Thymus (tissue), 14 donors: ENCODE data around the gene KDR. TPM values are rescaled to one million over a fixed set of nuclear protein-coding genes. Genes with fewer than 3 reads are reported as not detected.

Source experiments
- DNase-seq, 9 donors: peaks; one replicate each; pipeline ENCODE4 v3.0.0-alpha.2; 2013; ENCODE audit warnings: low spot score in 9 of 9, low read depth in 6 of 9, missing footprints in 1 of 9
- H3K27ac ChIP-seq, 2 donors: one replicate each; pipeline ENCODE4 v1.5.1; 2013; ENCODE audit warnings: control low read depth in 1 of 2, low read depth in 1 of 2, low read length in 1 of 2, mild to moderate bottlenecking in 1 of 2, moderate library complexity in 1 of 2
- H3K27me3 ChIP-seq, 2 donors: one replicate each; pipeline ENCODE4 v1.5.1; 2013; ENCODE audit warnings: low read length in 1 of 2; ENCODE audit not compliant: control insufficient read depth in 2 of 2, insufficient read depth in 1 of 2
- H3K36me3 ChIP-seq, 2 donors: one replicate each; pipeline ENCODE4 v1.5.1; 2013; ENCODE audit warnings: low read length in 1 of 2, mild to moderate bottlenecking in 1 of 2, moderate library complexity in 1 of 2; ENCODE audit not compliant: control insufficient read depth in 2 of 2, insufficient read depth in 2 of 2
- H3K4me1 ChIP-seq, 2 donors: one replicate each; pipeline ENCODE4 v1.5.1; 2013; ENCODE audit warnings: low read length in 2 of 2; ENCODE audit not compliant: control insufficient read depth in 2 of 2, insufficient read depth in 2 of 2
- H3K4me3 ChIP-seq, 2 donors: one replicate each; pipeline ENCODE4 v1.5.1; 2013; ENCODE audit warnings: low read length in 2 of 2, control low read depth in 1 of 2, mild to moderate bottlenecking in 1 of 2
- H3K9me3 ChIP-seq, 2 donors: one replicate each; pipeline ENCODE4 v1.5.1; 2013; ENCODE audit warnings: low read length in 1 of 2, mild to moderate bottlenecking in 1 of 2; ENCODE audit not compliant: control insufficient read depth in 2 of 2, insufficient read depth in 1 of 2
- WGBS: extraction: QIAGEN DNeasy Blood & Tissue Kit; methylation state at CpG from one replicate; pipeline ENCODE4 v1.1.7; 2013; 5-methylcytosine and 5-hydroxymethylcytosine counted together
- long read RNA-seq, 10 donors: transcript quantifications; one replicate each; lab custom pipeline, GENCODE V29; 2026
- polyA plus RNA-seq: library from polyadenylated mRNA; stranded (reverse); fragments of 200-250 nt; gene quantifications from one replicate; pipeline ENCODE4 v1.2.3, GENCODE V29; 2013
- total RNA-seq: library from RNA; stranded (reverse); fragments of 120-200 nt; gene quantifications from one replicate; pipeline ENCODE4 v1.2.4, GENCODE V29; 2013
- donor health status: healthy.

The KDR gene
- total RNA-seq (10.2 TPM), polyA plus RNA-seq (4.4 TPM)
- long read RNA-seq, donor 1 = 0 reads
- long read RNA-seq, donor 2 = 0 reads
- long read RNA-seq, donor 3 = 0 reads
- long read RNA-seq, donor 4 = 0 reads
- long read RNA-seq, donor 5, full-length matches to known transcripts = 1 of 18 reads
- long read RNA-seq, donor 5, partial matches to known transcripts = 17 of 18 reads
- long read RNA-seq, donor 5, other reads (novel, unspliced or antisense) = 0 of 18 reads
- long read RNA-seq, donor 6, full-length matches to known transcripts = 1 of 1 reads
- long read RNA-seq, donor 6, partial matches to known transcripts = 0 of 1 reads
- long read RNA-seq, donor 6, other reads (novel, unspliced or antisense) = 0 of 1 reads
- long read RNA-seq, donor 7, full-length matches to known transcripts = 1 of 1 reads
- long read RNA-seq, donor 7, partial matches to known transcripts = 0 of 1 reads
- long read RNA-seq, donor 7, other reads (novel, unspliced or antisense) = 0 of 1 reads
- long read RNA-seq, donor 8 = 0 reads
- long read RNA-seq, donor 9, full-length matches to known transcripts = 1 of 1 reads
- long read RNA-seq, donor 9, partial matches to known transcripts = 0 of 1 reads
- long read RNA-seq, donor 9, other reads (novel, unspliced or antisense) = 0 of 1 reads
- long read RNA-seq, donor 10 = 0 reads

GRCh38 chr4:55125087-55125721 lies at the start of gene KDR:
KDR (minus strand) TSS chr4:55125595; CDS start chr4:55125293, 302 bp downstream.
- Histone ChIP-seq H3K4me3 (peak within 1 kb of the TSS in 1 of 2 donors; percentile 27), H3K27ac (no peak within 1 kb of the TSS), H3K9me3 (no peaks in the 10 kb centered on the region), H3K4me1 (peaks cover 0 to 5% of the 10 kb centered on the region in 2 donors), H3K27me3 (peaks cover 29 to 51% of the 10 kb centered on the region in 2 donors), H3K36me3 (no peaks in the 10 kb centered on the region)
- WGBS = 4% methylated on average over 57 of the region's 57 CpGs
- peak in 2 of 9 donors; percentile 2 to 28 for DNase-seq

GRCh38 chr4:55173580-55173979 lies 48.2 kb upstream of the KDR start:
- Histone ChIP-seq H3K27ac (no peak overlapping the region), H3K9me3 (no peaks in the 10 kb centered on the region)

GRCh38 chr4:55172694-55173287 lies 47.4 kb upstream of the KDR start:
- Histone ChIP-seq H3K4me3 (no peak overlapping the region), H3K4me1 (no peaks in the 10 kb centered on the region), H3K27me3 (no peaks in the 10 kb centered on the region), H3K9me3 (no peaks in the 10 kb centered on the region), H3K36me3 (no peaks in the 10 kb centered on the region), H3K27ac (no peak overlapping the region)
- 87% methylated on average over 4 of the region's 4 CpGs for WGBS
- DNase-seq = no peak

More at GRCh38 chr4:55173580-55173979, 48.2 kb upstream of the KDR start:
- Histone ChIP-seq H3K27me3 (no peaks in the 10 kb centered on the region), H3K4me1 (no peaks in the 10 kb centered on the region), H3K36me3 (no peaks in the 10 kb centered on the region), H3K4me3 (no peak overlapping the region)
- 70% methylated on average over 1 of the region's 1 CpG for WGBS
- no peak for DNase-seq

- no peak overlapping the region for H3K4me3 ChIP-seq
- H3K27me3 ChIP-seq = no peaks in the 10 kb centered on the region
- DNase-seq = no peak
Observed at GRCh38 chr4:55170462-55170861, 45.1 kb upstream of the KDR start.

GRCh38 chr4:55169352-55169961 lies 44.1 kb upstream of the KDR start:
- 64% methylated on average over 12 of the region's 12 CpGs for WGBS
- Histone ChIP-seq H3K36me3 (no peaks in the 10 kb centered on the region), H3K4me1 (no peaks in the 10 kb centered on the region), H3K27ac (no peak overlapping the region), H3K27me3 (no peaks in the 10 kb centered on the region), H3K4me3 (no peak overlapping the region), H3K9me3 (no peaks in the 10 kb centered on the region)
- DNase-seq = no peak

More at GRCh38 chr4:55170462-55170861, 45.1 kb upstream of the KDR start:
- WGBS = 81% methylated on average over 6 of the region's 6 CpGs
- no peaks in the 10 kb centered on the region for H3K4me1 ChIP-seq
- H3K27ac ChIP-seq = no peak overlapping the region
- no peaks in the 10 kb centered on the region for H3K36me3 ChIP-seq
- H3K9me3 ChIP-seq = no peaks in the 10 kb centered on the region

- 89% methylated on average over 1 of the region's 1 CpG for WGBS
- no peak for DNase-seq
- peaks cover 3 to 11% of the 10 kb centered on the region in 2 donors for H3K27me3 ChIP-seq
Observed at GRCh38 chr4:55162396-55162795, 37.0 kb upstream of the KDR start.

GRCh38 chr4:55161739-55162138 lies 36.3 kb upstream of the KDR start:
- Histone ChIP-seq H3K9me3 (no peaks in the 10 kb centered on the region), H3K4me3 (no peak overlapping the region), H3K36me3 (no peaks in the 10 kb centered on the region), H3K4me1 (no peaks in the 10 kb centered on the region), H3K27me3 (peaks cover 3 to 16% of the 10 kb centered on the region in 2 donors), H3K27ac (no peak overlapping the region)
- no peak for DNase-seq
- 94% methylated on average over 6 of the region's 6 CpGs for WGBS

More at GRCh38 chr4:55162396-55162795, 37.0 kb upstream of the KDR start:
- no peaks in the 10 kb centered on the region for H3K4me1 ChIP-seq
- H3K27ac ChIP-seq = no peak overlapping the region
- H3K9me3 ChIP-seq = no peaks in the 10 kb centered on the region
- H3K36me3 ChIP-seq = no peaks in the 10 kb centered on the region
- H3K4me3 ChIP-seq = no peak overlapping the region

- 90% methylated on average over 2 of the region's 2 CpGs for WGBS
- no peak for DNase-seq
- no peak overlapping the region for H3K27ac ChIP-seq
- H3K4me1 ChIP-seq = no peaks in the 10 kb centered on the region
- no peaks in the 10 kb centered on the region for H3K36me3 ChIP-seq
- no peak overlapping the region for H3K4me3 ChIP-seq
- H3K9me3 ChIP-seq = no peaks in the 10 kb centered on the region
- peaks cover 3 to 16% of the 10 kb centered on the region in 2 donors for H3K27me3 ChIP-seq
Observed at GRCh38 chr4:55159851-55160250, 34.5 kb upstream of the KDR start.
